Neural cell (in vitro differentiated cells): Measurements from ENCODE around the gene TACO1.

Source experiments
- EP300 ChIP-seq: fragments of 450-650 bp; conservative IDR thresholded peaks from 2 replicates; pipeline ENCODE4 v1.6.1; 2014; ENCODE audit warnings: antibody characterized with exemption, mild to moderate bottlenecking, moderate library complexity; ENCODE audit not compliant: poor library complexity, severe bottlenecking
- EZH2 ChIP-seq: fragments of 200-600, 300-800 bp; shearing (Covaris generic), sonication (generic); IDR thresholded peaks from 2 replicates; pipeline ENCODE4 v1.6.1; 2014; ENCODE audit warnings: antibody characterized with exemption, low read length, borderline replicate concordance, mild to moderate bottlenecking; ENCODE audit not compliant: insufficient read depth, poor library complexity, severe bottlenecking
- MXI1 ChIP-seq: fragments of 450-650 bp; conservative IDR thresholded peaks from 2 replicates; pipeline ENCODE4 v1.6.1; 2014; ENCODE audit warnings: antibody characterized with exemption, mild to moderate bottlenecking; ENCODE audit not compliant: poor library complexity, severe bottlenecking
- POLR2AphosphoS5 ChIP-seq: IDR thresholded peaks from 2 replicates; pipeline ENCODE4 v1.6.1; 2012
- RAD21 ChIP-seq: fragments of 450-650 bp; conservative IDR thresholded peaks from 2 replicates; pipeline ENCODE4 v1.6.1; 2014; ENCODE audit warnings: antibody characterized with exemption, mild to moderate bottlenecking, moderate library complexity
- REST ChIP-seq: IDR thresholded peaks from 2 replicates; pipeline ENCODE4 v1.6.1; 2012; ENCODE audit warnings: borderline replicate concordance
- SMC3 ChIP-seq: fragments of 450-650 bp; conservative IDR thresholded peaks from 2 replicates; pipeline ENCODE4 v1.6.1; 2014; ENCODE audit warnings: antibody characterized with exemption, mild to moderate bottlenecking, moderate library complexity; ENCODE audit not compliant: poor library complexity
- TAF1 ChIP-seq: IDR thresholded peaks from 2 replicates; pipeline ENCODE4 v1.6.1; 2012; ENCODE audit warnings: low read depth
- TF ChIP-seq, protein P1 (sequence below): fragments of 450-650 bp; IDR thresholded peaks from 2 replicates; pipeline ENCODE4 v1.5.1; 2014; ENCODE audit warnings: antibody characterized with exemption, mild to moderate bottlenecking, moderate library complexity; ENCODE audit not compliant: poor library complexity, severe bottlenecking

DNA sequence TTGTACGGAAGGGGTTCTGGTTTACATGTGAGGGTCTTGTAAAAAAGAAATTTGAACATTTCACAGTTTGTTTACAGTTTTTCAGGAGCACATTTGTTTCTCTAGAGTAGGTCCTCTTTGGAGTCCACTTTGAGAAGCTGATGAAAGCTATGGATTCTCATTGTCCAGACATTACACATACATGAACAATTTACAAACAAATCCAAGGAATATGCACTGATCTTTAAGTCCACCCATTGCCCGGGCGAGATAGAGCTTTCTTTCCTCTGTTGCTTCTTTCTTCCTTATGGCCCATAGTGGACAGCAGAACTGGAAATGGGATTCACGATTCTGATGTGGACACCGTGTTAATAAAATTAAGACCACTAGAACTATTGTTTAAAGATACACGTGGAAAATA is 48.5 kb upstream of the TACO1 start:
- TF ChIP-seq, protein P1, sequence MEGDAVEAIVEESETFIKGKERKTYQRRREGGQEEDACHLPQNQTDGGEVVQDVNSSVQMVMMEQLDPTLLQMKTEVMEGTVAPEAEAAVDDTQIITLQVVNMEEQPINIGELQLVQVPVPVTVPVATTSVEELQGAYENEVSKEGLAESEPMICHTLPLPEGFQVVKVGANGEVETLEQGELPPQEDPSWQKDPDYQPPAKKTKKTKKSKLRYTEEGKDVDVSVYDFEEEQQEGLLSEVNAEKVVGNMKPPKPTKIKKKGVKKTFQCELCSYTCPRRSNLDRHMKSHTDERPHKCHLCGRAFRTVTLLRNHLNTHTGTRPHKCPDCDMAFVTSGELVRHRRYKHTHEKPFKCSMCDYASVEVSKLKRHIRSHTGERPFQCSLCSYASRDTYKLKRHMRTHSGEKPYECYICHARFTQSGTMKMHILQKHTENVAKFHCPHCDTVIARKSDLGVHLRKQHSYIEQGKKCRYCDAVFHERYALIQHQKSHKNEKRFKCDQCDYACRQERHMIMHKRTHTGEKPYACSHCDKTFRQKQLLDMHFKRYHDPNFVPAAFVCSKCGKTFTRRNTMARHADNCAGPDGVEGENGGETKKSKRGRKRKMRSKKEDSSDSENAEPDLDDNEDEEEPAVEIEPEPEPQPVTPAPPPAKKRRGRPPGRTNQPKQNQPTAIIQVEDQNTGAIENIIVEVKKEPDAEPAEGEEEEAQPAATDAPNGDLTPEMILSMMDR: no peak
- TF ChIP-seq REST (no peak), EZH2 (no peak), TAF1 (no peak), POLR2AphosphoS5 (no peak), EP300 (no peak), RAD21 (no peak), MXI1 (no peak), SMC3 (no peak)
